ENCODE measurements around the gene ISOC2. TPM values are rescaled to one million over a fixed set of nuclear protein-coding genes. Genes with fewer than 3 reads are reported as not detected.
A peak's percentile ranks its signal among the peaks of the same experiment; 100 is the strongest.

Gene ISOC2
- total and polyA plus RNA-seq, 9 of the 15 experiments (the other 6 are each of a cell fraction or from before 2014, with no cell fraction given): 1.2 to 229 (median 58.3) TPM

- FAIRE-seq: peak; percentile 64
- intact Hi-C loops (cut with micrococcal nuclease) (no loop called here), in situ Hi-C loops (cut with MboI) (no loop called here)
- WGBS (ENCODE audit: insufficient coverage, low coverage, missing lambda C conversion rate): 69% methylated on average over 13 of the region's 13 CpGs
- H2AFZ ChIP-seq (ENCODE audit: low read depth, low read length): no peak overlapping the region
- H3K4me2 ChIP-seq (ENCODE audit: insufficient read depth, low read length): peak overlapping the region; percentile 92
- H3K27me3 ChIP-seq (ENCODE audit: control insufficient read depth in 2 of 2, insufficient read depth in 2 of 2, low read length in 2 of 2): no peaks in the 10 kb centered on the region
- POLR2A ChIA-PET: interaction anchor here (1.4 to 3.2 kb wide), 3 partner anchors 11 to 16 kb away, joined by 5 to 26 read pairs (median 9); partner anchors contain the start of gene ISOC2
- H3K36me3 ChIP-seq (ENCODE audit: control insufficient read depth, insufficient read depth, low read length): peaks cover 17% of the 10 kb centered on the region
- H3K4me1 ChIP-seq (replicated peaks in 1 of 2; ENCODE audit: control insufficient read depth in 2 of 2, insufficient read depth in 2 of 2, low read length in 2 of 2): peaks cover 27 to 57% of the 10 kb centered on the region in 2 experiments
- TF ChIP-seq POLR2G (IDR thresholded peaks at IDR 0.05; ENCODE audit: low read depth, low read length) (peak; percentile 56; the same call in 1 of the 2 replicates), ZNF347 (CRISPR knock-in tag; IDR thresholded peaks at IDR 0.05; ENCODE audit: low read depth) (no peak), ZFX (CRISPR knock-in tag; IDR thresholded peaks at IDR 0.05) (0 out of 2 replicates have a peak, but pooled peaks have one; percentile 2), RBFOX2 (IDR thresholded peaks at IDR 0.05; ENCODE audit: low read depth, low read length) (peak; percentile 58; the same call in 1 of the 2 replicates)
- CTCF ChIA-PET (ENCODE audit: low intra/inter-chr PET ratio): no interaction called here
- no peaks in the 10 kb centered on the region for H3K9me1 ChIP-seq (ENCODE audit: control insufficient read depth, insufficient read depth, low read length)
- no peak for DNase-seq (ENCODE audit: extremely low read depth in 1 of 4, low spot score in 3 of 4)
- peaks cover 20% of the 10 kb centered on the region for H3K79me2 ChIP-seq (ENCODE audit: control insufficient read depth, insufficient read depth, low read length)
- no peaks in the 10 kb centered on the region for H3K9me3 ChIP-seq (replicated peaks; ENCODE audit: control insufficient read depth, insufficient read depth, low read depth, low read length)
- peak overlapping the region; percentile 61 for H3K4me3 ChIP-seq
- ATAC-seq: no peak
- H3K9ac ChIP-seq (ENCODE audit: insufficient read depth in 1 of 2, low read depth in 2 of 2, low read length in 2 of 2): peak overlapping the region; percentile 67 to 76; a peak in 3 of 4 replicates
- BruUV-seq (replicated peaks): no TSS peak
- peak overlapping the region; percentile 36; the same call in 2 of the 3 replicates for H3K27ac ChIP-seq (ENCODE audit: extremely low read depth, low read depth, low read length)
- H4K20me1 ChIP-seq (replicated peaks; ENCODE audit: control insufficient read depth, insufficient read depth, low read length): no peaks in the 10 kb centered on the region
Observed at GRCh38 chr19:55477905-55478304, 16.5 kb upstream of the ISOC2 start.

DNA sequence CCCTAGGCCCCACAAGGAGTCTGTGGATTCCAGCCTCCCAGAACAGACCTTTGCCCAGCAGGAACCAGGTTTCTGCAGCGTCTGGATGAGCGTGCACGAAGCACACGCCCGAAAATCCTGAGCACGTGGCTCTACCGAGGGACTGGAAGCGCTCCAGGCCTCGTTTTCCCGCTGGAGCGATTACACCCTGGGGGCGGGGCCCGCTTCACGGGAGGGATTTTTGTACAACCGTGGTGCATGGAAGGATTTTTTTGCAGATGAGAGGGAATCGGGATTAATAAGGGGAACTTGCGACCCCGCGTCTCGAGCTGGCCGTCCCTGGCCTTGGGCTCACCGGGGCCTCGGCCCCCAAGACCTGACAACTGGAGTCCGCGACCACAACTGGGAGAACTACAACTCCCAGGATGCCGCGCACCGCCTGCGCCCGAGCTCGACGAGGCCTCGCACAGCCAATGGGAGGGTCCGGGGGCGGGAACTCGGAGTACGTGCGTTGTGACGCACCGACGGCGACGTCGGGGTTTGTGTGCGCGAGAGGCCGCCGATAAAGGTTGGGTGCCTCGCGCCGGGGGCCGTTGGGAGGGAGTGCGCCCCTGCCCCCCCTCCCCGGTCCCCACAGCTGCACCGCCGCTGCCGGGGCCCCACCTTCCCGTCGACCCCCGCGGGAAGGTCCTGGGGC, 14.8 kb upstream of the ISOC2 start, which contains the start of gene ZNF628:
TSS of gene ZNF628 (plus strand) at position 518 of the 676 bp plus-strand sequence. CDS start 3,294 bp downstream, outside the sequence.
- BruUV-seq (replicated peaks): TSS peak; percentile 77
- DNase-seq (ENCODE audit: extremely low read depth in 1 of 4, low spot score in 3 of 4) (peak; percentile 92 to 100 (median 94)), ATAC-seq (peak; percentile 95), FAIRE-seq (peak; percentile 89)
- CTCF ChIA-PET (ENCODE audit: low intra/inter-chr PET ratio): no interaction called here
- POLR2A ChIA-PET: interaction anchor here (0.6 to 3.2 kb wide), 15 partner anchors 9 to 1875 kb away, joined by 3 to 30 read pairs (median 3); partner anchors contain the start of genes ISOC2, NAT14 and UBE2S
- peak within 1 kb of the TSS; percentile 75 to 86 for H3K9ac ChIP-seq (ENCODE audit: insufficient read depth in 1 of 2, low read depth in 2 of 2, low read length in 2 of 2)
- peaks cover 20% of the 10 kb centered on the region for H3K79me2 ChIP-seq (ENCODE audit: control insufficient read depth, insufficient read depth, low read length)
- H2AFZ ChIP-seq (ENCODE audit: low read depth, low read length): peak within 1 kb of the TSS; percentile 93
- in situ Hi-C loops (cut with MboI) (no loop called here), intact Hi-C loops (cut with micrococcal nuclease) (no loop called here)
- peak within 1 kb of the TSS; percentile 77 for H3K27ac ChIP-seq (ENCODE audit: extremely low read depth, low read depth, low read length)
- H3K27me3 ChIP-seq (ENCODE audit: control insufficient read depth in 2 of 2, insufficient read depth in 2 of 2, low read length in 2 of 2): no peaks in the 10 kb centered on the region
- H3K9me3 ChIP-seq (replicated peaks; ENCODE audit: control insufficient read depth, insufficient read depth, low read depth, low read length): no peaks in the 10 kb centered on the region
- H3K4me2 ChIP-seq (ENCODE audit: insufficient read depth, low read length): peak within 1 kb of the TSS; percentile 92
- peaks cover 27 to 57% of the 10 kb centered on the region in 2 experiments for H3K4me1 ChIP-seq (replicated peaks in 1 of 2; ENCODE audit: control insufficient read depth in 2 of 2, insufficient read depth in 2 of 2, low read length in 2 of 2)
- 0% methylated on average over 35 of the region's 61 CpGs for WGBS (ENCODE audit: insufficient coverage, low coverage, missing lambda C conversion rate)
- H3K4me3 ChIP-seq: peak within 1 kb of the TSS; percentile 61
- peaks cover 8% of the 10 kb centered on the region for H3K36me3 ChIP-seq (ENCODE audit: control insufficient read depth, insufficient read depth, low read length)
- no peaks in the 10 kb centered on the region for H3K9me1 ChIP-seq (ENCODE audit: control insufficient read depth, insufficient read depth, low read length)
- H4K20me1 ChIP-seq (replicated peaks; ENCODE audit: control insufficient read depth, insufficient read depth, low read length): no peaks in the 10 kb centered on the region
- TF ChIP-seq, protein P1, sequence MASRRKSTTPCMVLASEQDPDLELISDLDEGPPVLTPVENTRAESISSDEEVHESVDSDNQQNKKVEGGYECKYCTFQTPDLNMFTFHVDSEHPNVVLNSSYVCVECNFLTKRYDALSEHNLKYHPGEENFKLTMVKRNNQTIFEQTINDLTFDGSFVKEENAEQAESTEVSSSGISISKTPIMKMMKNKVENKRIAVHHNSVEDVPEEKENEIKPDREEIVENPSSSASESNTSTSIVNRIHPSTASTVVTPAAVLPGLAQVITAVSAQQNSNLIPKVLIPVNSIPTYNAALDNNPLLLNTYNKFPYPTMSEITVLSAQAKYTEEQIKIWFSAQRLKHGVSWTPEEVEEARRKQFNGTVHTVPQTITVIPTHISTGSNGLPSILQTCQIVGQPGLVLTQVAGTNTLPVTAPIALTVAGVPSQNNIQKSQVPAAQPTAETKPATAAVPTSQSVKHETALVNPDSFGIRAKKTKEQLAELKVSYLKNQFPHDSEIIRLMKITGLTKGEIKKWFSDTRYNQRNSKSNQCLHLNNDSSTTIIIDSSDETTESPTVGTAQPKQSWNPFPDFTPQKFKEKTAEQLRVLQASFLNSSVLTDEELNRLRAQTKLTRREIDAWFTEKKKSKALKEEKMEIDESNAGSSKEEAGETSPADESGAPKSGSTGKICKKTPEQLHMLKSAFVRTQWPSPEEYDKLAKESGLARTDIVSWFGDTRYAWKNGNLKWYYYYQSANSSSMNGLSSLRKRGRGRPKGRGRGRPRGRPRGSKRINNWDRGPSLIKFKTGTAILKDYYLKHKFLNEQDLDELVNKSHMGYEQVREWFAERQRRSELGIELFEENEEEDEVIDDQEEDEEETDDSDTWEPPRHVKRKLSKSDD (conservative IDR thresholded peaks at IDR 0.05; ENCODE audit: low read length): no peak
- TF ChIP-seq FOS (IDR thresholded peaks at IDR 0.05; ENCODE audit: extremely low read depth, insufficient read length) (peak; percentile 61), BACH1 (tag; IDR thresholded peaks at IDR 0.05) (no peak), FOSL1 (tag; conservative IDR thresholded peaks at IDR 0.05) (peak; percentile 9)
